Activated CD8-positive, alpha-beta memory T cell treated with anti-CD3 and anti-CD28 coated beads for 48 hours (primary cell): ENCODE results near the gene SVOPL.

Experiments used
- DNase-seq, 3 experiments: peaks; one replicate each; pipeline ENCODE4 v3.0.0-alpha.2; 2020; ENCODE audit warnings: low read depth in 2 of 3, low spot score in 2 of 3

Gene SVOPL

GRCh38 chr7:138608275-138608674, 92.9 kb downstream of the SVOPL start:
- DNase-seq, result no peak

DNA sequence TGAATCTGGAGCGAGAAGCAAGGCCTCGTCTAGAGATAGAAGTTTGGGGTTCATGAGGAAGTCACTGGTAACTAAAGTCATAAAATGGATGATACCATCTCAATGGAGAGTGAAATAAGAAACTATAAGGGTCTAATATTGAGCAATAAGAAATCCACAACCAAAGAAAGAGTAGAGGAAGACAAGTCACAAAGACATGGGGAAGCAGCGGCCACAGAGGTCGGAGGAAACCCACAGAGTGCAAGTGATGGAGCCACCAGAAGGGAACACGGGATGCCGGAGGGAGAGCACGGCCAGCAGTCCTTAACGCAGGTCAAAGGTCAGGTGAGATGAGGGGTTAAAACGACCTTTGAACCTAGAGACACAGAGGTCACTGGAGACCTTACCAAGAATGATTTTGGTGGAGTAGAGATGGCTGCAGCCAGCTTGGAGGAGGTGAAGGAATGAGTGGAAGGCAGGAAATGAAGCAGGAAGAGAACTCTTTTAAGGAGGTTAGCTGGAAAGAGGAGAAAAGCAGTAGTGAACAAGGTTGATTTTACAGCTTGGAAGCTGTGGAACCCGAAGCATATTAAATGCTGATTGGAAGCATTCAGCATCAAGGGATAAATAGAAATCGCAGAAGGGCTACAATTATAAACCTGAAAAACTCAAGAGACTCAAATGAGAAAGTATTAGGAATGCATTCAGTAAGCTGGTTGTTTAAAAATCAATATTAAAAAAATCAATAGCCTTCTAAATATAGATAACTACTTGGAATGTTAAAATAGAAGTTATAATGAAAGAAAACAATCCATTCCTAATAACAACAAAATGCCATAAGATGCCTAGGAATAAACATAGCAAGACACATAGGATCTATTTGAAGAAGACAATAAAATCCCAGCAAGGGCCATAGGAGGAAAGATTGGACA, 93.7 kb downstream of the SVOPL start:
- no peak for DNase-seq

DNA sequence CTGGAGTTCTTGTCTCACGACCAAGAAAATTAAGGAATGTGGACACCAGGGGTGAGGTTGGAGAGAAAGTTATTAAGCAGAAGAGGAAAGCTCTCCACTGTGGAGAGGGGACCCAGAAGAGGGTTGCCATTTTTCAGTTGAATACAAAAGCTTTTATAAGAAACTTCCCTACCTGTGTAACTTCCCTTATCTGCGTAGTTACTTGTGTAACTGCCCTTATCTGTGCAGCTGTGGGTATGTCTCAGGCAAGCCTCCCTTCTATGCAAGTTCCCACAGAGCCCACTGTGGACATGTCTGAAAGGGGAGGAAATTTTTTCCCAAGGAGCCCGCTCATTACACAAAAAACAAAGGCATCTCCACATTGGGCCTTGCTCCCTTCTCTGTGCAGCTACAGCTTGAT, 94.9 kb downstream of the SVOPL start:
- no peak for DNase-seq

GRCh38 chr7:138603549-138604318, 97.4 kb downstream of the SVOPL start:
- DNase-seq, result no peak

DNA sequence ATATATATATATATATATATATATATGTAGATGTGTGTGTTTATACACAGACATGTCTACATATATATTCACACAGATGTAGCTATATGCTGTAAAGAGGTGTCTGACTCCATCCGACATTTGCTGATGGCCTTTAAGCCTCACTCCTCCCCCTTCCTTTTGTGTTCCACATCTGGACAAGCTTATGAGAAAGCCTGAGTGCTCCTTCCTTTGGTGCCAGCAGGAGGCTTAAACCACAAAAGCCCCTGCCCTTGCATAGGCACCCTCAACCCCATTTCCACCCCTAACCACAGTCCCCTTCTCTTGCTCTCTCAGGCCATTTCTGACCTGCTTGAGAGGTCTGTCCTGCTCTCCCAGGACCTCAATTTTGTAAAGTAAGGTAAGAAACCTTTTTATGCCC, 98.7 kb downstream of the SVOPL start:
- no peak for DNase-seq

GRCh38 chr7:138595454-138595853, 105.7 kb downstream of the SVOPL start:
- no peak for DNase-seq

DNA sequence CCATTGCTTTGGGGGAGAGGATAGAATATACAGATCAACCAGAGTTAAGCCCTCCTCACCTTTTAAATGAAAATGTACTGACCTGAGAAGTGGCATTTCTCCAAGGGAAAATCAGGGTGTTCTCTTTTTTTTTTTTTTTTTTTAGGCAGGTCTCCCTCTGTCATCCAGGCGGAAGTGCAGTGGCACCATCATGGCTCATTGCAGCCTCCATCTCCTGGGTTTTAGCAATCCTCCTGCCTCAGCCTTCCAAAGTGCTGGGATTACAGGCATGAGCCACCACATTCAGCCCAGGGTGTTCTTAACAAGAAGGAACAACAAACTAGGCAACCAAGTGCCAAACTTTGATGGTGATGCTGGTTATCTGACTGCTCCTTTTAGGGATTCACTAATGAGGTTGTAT, 111.0 kb downstream of the SVOPL start:
- DNase-seq, result no peak

DNA sequence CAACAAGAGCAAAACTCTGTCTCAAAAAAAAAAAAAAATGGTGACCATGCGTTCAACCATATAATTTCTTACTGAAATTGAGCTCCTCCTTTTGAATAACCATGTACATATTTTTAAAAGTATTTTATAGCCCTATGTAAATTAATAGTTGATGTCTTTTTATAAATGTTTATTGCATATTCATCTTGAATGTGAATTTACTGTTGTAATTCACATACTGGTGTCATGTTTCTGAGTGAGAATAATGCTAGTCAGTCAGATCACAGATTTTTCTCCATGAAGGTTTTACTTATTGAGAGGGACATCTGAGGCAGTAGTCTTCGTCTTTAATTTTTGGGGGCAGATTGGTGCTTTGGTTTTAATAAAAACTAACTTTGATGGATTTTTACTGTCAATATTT, 112.2 kb downstream of the SVOPL start:
- no peak for DNase-seq

DNA sequence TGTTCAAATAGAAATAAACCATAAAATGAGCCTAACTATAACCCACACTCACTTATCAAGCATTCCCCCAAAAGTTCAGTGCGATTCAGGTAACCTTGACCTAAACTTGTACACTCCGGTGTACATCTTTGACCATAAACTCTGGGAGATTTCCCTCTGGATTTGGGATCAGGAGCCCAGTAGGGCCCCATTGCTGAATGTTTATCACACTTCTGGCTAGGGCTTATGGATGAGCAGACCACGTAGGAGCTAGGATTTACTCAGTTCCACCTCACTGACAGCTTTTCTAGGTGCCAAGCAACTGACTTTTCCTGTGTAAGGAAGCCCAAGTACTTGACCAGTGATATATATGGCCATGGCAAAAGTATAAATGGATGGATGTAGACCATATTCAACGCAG, 113.7 kb downstream of the SVOPL start:
- no peak for DNase-seq

DNA sequence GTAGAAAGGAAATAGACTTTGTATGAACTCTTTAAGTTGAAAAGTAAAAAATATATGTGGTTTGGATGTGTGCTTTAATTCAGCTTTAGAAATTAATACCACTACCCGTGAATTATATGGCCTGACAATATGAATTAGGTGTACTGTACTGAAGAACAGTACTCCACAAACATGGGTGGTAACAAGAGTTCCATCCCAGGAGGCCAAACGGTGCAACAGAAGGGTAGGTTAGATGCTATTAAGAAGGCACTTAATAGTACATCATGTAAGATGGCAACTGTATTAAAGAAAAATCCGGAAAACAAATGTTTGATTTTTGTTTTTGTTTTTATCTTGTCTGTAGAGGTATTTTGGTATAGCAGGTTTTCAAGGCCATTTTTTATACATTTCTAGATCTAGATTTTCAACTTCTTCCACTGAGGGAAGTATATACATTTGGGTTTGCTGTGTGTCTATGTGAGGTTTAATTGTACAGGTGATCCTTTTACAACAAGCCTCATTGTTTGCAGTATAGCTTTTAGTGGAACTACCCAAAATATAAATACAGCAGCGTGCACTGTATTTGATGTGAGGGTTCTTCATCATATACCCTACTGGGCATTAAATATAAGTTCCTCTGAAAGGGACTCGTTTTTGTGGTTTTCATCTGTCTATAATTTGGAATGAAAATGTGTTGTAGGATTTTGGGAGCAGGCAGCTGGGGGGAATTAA, 115.7 kb downstream of the SVOPL start:
- DNase-seq, result no peak

DNA sequence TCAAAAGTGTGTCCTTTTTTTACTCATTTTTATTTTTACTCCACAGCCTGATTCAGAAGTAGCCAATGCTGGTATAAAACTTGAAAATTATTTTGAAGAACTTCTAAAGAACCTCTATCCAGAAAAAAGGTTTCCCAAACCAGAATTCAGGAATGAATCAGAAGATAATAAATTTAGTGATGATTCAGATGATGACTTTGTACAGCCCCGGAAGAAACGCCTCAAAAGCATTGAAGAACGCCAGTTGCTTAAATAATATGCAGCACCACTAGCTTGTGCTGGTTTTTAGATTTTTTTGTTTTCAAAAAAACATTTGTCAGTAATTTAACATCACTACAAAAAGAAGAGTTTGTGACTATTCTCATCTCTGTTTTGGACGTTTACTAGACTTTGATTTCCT, 116.5 kb downstream of the SVOPL start:
- DNase-seq, result no peak

GRCh38 chr7:138584283-138584682, 116.9 kb downstream of the SVOPL start:
- DNase-seq, result no peak

- no peak for DNase-seq
These were observed 120.1 kb downstream of the SVOPL start for GRCh38 chr7:138581065-138581464.

DNA sequence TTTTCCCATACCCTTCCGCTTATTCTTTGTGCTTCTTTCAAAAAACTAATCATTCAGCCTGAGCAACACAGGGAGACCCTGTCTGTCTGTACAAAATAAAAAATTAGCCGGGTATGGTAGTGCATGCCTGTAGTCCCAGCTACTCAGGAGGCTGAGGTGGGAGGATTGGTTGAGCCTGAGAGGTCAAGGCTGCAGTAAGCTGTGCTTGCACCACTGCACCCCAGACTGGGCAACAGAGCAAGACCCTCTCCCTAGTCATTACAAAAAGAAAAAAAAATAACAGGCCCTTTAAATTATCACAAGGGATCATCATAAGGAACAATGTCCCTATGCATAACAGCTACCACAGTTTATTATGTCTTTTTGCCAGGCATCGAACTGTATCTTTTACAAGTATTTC, 121.5 kb downstream of the SVOPL start:
- DNase-seq, result no peak

GRCh38 chr7:138579136-138579535, 122.0 kb downstream of the SVOPL start:
- DNase-seq, result no peak

GRCh38 chr7:138575897-138576428, 125.2 kb downstream of the SVOPL start:
- no peak for DNase-seq

DNA sequence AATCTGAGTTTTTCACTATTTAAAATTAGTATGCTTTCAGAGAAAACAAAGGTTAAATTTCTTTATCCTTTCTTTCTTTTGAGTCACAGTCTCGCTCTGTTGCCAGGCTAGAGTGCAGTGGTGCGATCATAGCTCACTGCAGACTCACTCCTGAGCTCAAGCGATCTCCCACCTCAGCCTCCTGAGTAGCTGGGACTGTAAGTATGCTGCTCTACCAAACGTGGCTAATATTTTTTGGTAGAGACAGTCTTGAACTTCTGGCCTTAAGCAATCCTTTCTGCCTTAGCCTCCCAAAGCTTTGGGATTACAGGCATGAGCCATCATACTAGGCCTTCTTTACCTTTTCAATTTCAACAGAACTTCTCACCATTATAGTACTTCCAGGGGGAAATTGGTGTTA, 127.4 kb downstream of the SVOPL start:
- DNase-seq, result no peak

DNA sequence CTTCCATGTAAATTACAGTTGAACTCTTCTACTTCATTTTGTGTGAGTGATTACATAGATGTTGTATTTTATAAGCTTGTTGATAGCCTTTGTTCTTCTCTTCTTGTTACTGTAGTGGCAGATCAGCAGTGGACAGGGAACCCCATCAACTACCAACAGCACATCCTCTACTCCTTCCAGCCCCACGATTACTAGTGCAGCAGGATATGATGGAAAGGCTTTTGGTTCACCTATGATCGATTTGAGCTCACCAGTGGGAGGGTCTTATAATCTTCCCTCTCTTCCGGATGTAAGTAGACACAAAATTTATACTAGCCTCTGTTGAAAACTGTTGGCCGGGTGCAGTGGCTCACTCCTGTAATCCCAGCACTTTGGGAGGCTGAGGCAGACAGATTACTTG, 130.4 kb downstream of the SVOPL start:
- DNase-seq, result no peak

GRCh38 chr7:138569418-138569817, 131.7 kb downstream of the SVOPL start:
- no peak for DNase-seq

GRCh38 chr7:138568655-138569054, 132.5 kb downstream of the SVOPL start:
- DNase-seq, result no peak

DNA sequence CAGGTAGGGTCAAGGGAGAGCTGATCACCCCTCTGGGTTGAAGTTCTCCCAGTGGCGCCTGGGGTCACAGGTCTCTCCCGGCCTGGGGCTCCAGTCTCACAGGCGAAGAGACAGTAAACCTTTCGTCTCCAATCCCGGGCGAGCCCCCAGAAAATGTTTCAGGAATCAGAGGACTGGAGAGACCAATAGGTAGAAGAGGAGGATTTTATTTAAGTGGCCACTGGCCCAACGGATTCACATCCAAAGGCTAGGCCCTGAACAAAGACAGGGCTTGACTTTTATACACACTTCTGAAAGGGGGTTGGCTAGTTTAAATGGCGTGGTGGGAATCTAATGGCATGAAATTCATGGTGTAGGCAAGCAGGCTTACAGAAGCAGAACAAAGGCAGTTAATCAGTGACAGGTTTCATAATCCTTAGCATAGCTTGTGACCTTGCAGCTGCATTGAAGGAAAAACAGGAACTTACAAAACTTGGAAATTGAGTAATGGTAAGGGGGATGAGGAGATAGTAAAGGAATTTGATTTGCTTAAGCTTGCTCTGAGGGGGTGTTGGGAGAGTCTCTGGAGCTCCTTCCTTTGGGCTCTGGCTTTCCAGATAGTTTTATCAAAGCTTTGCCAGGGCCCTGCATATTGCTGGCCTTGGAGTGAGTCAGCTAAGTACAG, 135.6 kb downstream of the SVOPL start:
- no peak for DNase-seq
